Heart left ventricle (tissue), 16 donors: ENCODE data around the gene ERCC3. TPM values are rescaled to one million over a fixed set of nuclear protein-coding genes. Genes with fewer than 3 reads are reported as not detected.
"Not testable (repeated sequence)": the region's sequence is repeated elsewhere in the genome, so short reads cannot be mapped to it uniquely, and the experiment has no call there.

Source experiments
- ATAC-seq, 4 donors: fragments of 200-7000 bp; cut with Tn5 transposase; one replicate each; pipeline ENCODE4 v1.9.1; 2020 to 2022; ENCODE audit warnings: moderate library complexity in 4 of 4, mild to moderate bottlenecking in 3 of 4, moderate number of reproducible peaks in 1 of 4
- DNase-seq, 5 donors: peaks; one replicate each; pipeline ENCODE4 v3.0.0-alpha.2; 2020
- H3K27ac ChIP-seq, 12 donors: fragments of 200-600 bp; sonication (generic) in 4 of 12; one replicate each; pipeline versions ENCODE4 v1.5.0 to v1.8.0; 2016 to 2022; ENCODE audit warnings: mild to moderate bottlenecking in 2 of 12
- H3K27me3 ChIP-seq, 9 donors: fragments of 200-600 bp; sonication (generic) in 2 of 9; one replicate each; pipeline versions ENCODE4 v1.5.1 to v1.8.0; 2016 to 2022; ENCODE audit warnings: mild to moderate bottlenecking in 3 of 9
- H3K36me3 ChIP-seq, 9 donors: fragments of 200-600 bp; sonication (generic) in 2 of 9; one replicate each; pipeline versions ENCODE4 v1.5.0 to v1.8.0; 2018 to 2022; ENCODE audit warnings: mild to moderate bottlenecking in 2 of 9
- H3K4me1 ChIP-seq, 12 donors: fragments of 200-600 bp; sonication (generic) in 4 of 12; one replicate each; pipeline versions ENCODE4 v1.5.0 to v1.8.0; 2016 to 2022; ENCODE audit warnings: mild to moderate bottlenecking in 3 of 12
- H3K4me3 ChIP-seq, 12 donors: fragments of 200-600 bp; sonication (generic) in 4 of 12; one replicate each; pipeline versions ENCODE4 v1.5.0 to v1.8.0; 2017 to 2022; ENCODE audit warnings: mild to moderate bottlenecking in 9 of 12, moderate library complexity in 4 of 12
- H3K9me3 ChIP-seq, 12 donors: fragments of 200-600 bp; sonication (generic) in 4 of 12; one replicate each; pipeline versions ENCODE4 v1.5.0 to v1.8.0; 2016 to 2022; ENCODE audit warnings: mild to moderate bottlenecking in 1 of 12
- POLR2A ChIP-seq, 2 donors: fragments of 450-650 bp; IDR thresholded peaks; one replicate each; pipeline ENCODE4 v1.6.1; 2017; ENCODE audit warnings: antibody characterized with exemption in 2 of 2, mild to moderate bottlenecking in 2 of 2, moderate library complexity in 2 of 2
- whole genome bisulfite sequencing, 4 donors: extraction: QIAGEN DNeasy Blood & Tissue Kit in 2 of 4; methylation state at CpG; one replicate each; pipeline versions ENCODE4 v1.1.5 to v1.1.7; 2013 to 2018; 5-methylcytosine and 5-hydroxymethylcytosine counted together
- intact Hi-C, 10 donors: fragments of 100-400 bp; cut with DNase I; formaldehyde crosslinking; loops; one replicate each; pipeline versions ENCODE4 v1.11.1 to v1.14.2; 2022
- polyA plus RNA-seq, 2 donors: library from polyadenylated mRNA; stranded (reverse); fragments of 200-250 nt; gene quantifications; one replicate each; pipeline ENCODE4 v1.2.3, GENCODE V29; 2013
- total RNA-seq, 9 donors: library from RNA; depleted of rRNA in 2 of 9; stranded (reverse); fragments of >200 nt in 2 of 9; fragmentation: NEBNext Ultra II Directional in 3 of 9; extraction: Animal tissue kit (Norgen Biotek cat#: 25700) in 3 of 9; gene quantifications; one replicate each; pipeline versions ENCODE4 v1.1.0 to v1.2.4, GENCODE V29; 2016 to 2023
- TF ChIP-seq, protein P1 (sequence below), 12 donors: fragments of 200-600 bp; sonication (generic) in 4 of 12; IDR thresholded peaks; one replicate each; pipeline versions ENCODE4 v1.5.0 to v1.8.0; 2018 to 2022; ENCODE audit warnings: antibody characterized with exemption in 12 of 12, mild to moderate bottlenecking in 5 of 12
- donor health status: ischemic (EF 13 %, LVEDD 7.1; RV severe dilation, severe dysfunction).
- donor health status: healthy with polysubstance abuse.
- donor health status: DM: no; HTN: yes; CAD: no.
- donor health status: DM: no; HTN: no; CAD: no.
- donor health status: ischemic (EF 25% LVEDD 6.9; RV normal size, moderate dysfunction).
- donor health status: ischemic (EF 25% LVEDD 5.7; RV mildly dilated, moderate dysfunction).
- donor health status: healthy.
- donor health status: DM: yes; HTN: yes; CAD: no.
- donor health status: ischemic (EF 35%, LVEDD 5.7; RV mildly dilated, moderate dysfunction).
- donor health status: nonischemic (EF 11% LVEDD 7.7; RV severe dilation, severe dysfunction).
- donor health status: DM: yes; HTN: yes; CAD: no.
- donor health status: PGD.
- donor health status: ischemic (EF 29% LVEDD 5.4; RV normal size, mild dysfunction).
- donor health status: nonischemic (EF 23%, LVEDD 6.1; RV moderate dilation, normal function).

ERCC3 gene
- total and polyA plus RNA-seq, 11 donors: 12.6 to 33.1 (median 23.1) TPM

- TF ChIP-seq, protein P1, sequence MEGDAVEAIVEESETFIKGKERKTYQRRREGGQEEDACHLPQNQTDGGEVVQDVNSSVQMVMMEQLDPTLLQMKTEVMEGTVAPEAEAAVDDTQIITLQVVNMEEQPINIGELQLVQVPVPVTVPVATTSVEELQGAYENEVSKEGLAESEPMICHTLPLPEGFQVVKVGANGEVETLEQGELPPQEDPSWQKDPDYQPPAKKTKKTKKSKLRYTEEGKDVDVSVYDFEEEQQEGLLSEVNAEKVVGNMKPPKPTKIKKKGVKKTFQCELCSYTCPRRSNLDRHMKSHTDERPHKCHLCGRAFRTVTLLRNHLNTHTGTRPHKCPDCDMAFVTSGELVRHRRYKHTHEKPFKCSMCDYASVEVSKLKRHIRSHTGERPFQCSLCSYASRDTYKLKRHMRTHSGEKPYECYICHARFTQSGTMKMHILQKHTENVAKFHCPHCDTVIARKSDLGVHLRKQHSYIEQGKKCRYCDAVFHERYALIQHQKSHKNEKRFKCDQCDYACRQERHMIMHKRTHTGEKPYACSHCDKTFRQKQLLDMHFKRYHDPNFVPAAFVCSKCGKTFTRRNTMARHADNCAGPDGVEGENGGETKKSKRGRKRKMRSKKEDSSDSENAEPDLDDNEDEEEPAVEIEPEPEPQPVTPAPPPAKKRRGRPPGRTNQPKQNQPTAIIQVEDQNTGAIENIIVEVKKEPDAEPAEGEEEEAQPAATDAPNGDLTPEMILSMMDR (IDR thresholded peaks at IDR 0.05): no peak
- TF ChIP-seq POLR2A (IDR thresholded peaks at IDR 0.05): no peak
- H3K27ac ChIP-seq: no peak overlapping the region
- no peaks in the 10 kb centered on the region for H3K4me1 ChIP-seq
- H3K27me3 ChIP-seq: no peaks in the 10 kb centered on the region
- H3K9me3 ChIP-seq: no peaks in the 10 kb centered on the region
- 58 to 66% (median 61%) methylated on average over 2 of the region's 2 CpGs for WGBS, 4 donors
- ATAC-seq (no peak), DNase-seq (no peak)
- no peak overlapping the region for H3K4me3 ChIP-seq
- intact Hi-C loops: no loop called here
- peaks cover 0 to 42% (median 39%) of the 10 kb centered on the region in 9 donors for H3K36me3 ChIP-seq
Observed at GRCh38 chr2:127255146-127255545, 38.8 kb downstream of the ERCC3 start.

- no peak for DNase-seq
- 73 to 82% (median 78%) methylated on average over 7 of the region's 7 CpGs for WGBS, 4 donors
- no peak for TF ChIP-seq POLR2A (IDR thresholded peaks at IDR 0.05)
- TF ChIP-seq, protein P1 (IDR thresholded peaks at IDR 0.05): no peak
- no peaks in the 10 kb centered on the region for H3K9me3 ChIP-seq
- intact Hi-C loops: no loop called here
- H3K36me3 ChIP-seq: peaks cover 0 to 35% (median 32%) of the 10 kb centered on the region in 9 donors
- H3K4me1 ChIP-seq: no peaks in the 10 kb centered on the region
- no peak overlapping the region for H3K4me3 ChIP-seq
- H3K27me3 ChIP-seq: no peaks in the 10 kb centered on the region
- H3K27ac ChIP-seq: no peak overlapping the region
- ATAC-seq: no peak
Observed at GRCh38 chr2:127254386-127254981, 39.5 kb downstream of the ERCC3 start.

- peaks cover 0 to 14% (median 0%) of the 10 kb centered on the region in 12 donors for H3K9me3 ChIP-seq
- ATAC-seq, H3K36me3 ChIP-seq, H3K27me3 ChIP-seq, H3K27ac ChIP-seq, H3K4me3 ChIP-seq, H3K4me1 ChIP-seq, intact Hi-C loops, DNase-seq: not testable (repeated sequence)
- 65 to 85% (median 73%) methylated on average over 2 of the region's 2 CpGs for WGBS, 4 donors
Observed at GRCh38 chr2:127241184-127241583, 52.8 kb downstream of the ERCC3 start.

DNA sequence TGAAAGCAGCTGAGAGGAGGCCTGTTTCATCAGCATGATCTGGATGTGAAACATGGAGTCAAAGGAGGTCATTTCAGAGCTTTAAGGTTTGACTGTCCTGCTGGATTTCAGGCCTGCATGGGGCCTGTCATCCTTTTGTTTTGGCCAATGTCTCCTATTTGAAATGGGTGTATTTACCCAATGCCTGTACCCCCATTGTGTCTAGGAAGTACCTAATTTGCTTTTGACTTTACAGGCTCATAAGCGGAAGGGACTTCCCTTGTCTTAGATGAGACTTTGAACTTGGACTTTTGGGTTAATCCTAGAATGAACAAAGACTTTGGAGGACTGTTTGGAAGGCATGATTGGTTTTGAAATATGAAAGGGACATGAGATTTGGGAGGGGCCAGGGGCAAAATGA, 54.5 kb downstream of the ERCC3 start:
- ATAC-seq: no peak
- no peak for TF ChIP-seq POLR2A (IDR thresholded peaks at IDR 0.05)
- TF ChIP-seq, protein P1 (IDR thresholded peaks at IDR 0.05): no peak
- 94 to 100% (median 99%) methylated on average over 1 of the region's 1 CpG for WGBS, 4 donors
- H3K27ac ChIP-seq: no peak overlapping the region
- no peaks in the 10 kb centered on the region for H3K27me3 ChIP-seq
- H3K9me3 ChIP-seq: peaks cover 0 to 14% (median 0%) of the 10 kb centered on the region in 12 donors
- no peaks in the 10 kb centered on the region for H3K36me3 ChIP-seq
- intact Hi-C loops: no loop called here
- DNase-seq: no peak
- no peak overlapping the region for H3K4me3 ChIP-seq
- H3K4me1 ChIP-seq: no peaks in the 10 kb centered on the region

DNA sequence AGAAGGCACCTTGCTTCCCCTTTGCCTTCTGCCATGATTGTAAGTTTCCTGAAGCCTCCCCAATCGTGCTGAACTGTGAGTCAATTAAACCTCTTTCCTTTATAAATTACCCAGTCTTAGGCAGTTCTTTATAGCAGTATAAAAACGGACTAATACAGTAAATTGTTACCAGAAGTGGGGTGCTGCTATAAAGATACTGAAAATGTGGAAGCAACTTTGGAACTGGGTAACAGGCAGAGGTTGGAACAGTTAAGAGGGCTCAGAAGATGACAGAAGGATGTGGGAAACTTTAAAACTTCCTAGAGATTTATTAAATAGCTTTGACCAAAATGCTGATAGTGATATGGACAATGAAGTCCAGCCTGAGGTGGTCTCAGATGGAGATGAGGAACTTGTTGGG, 56.2 kb downstream of the ERCC3 start:
- H3K36me3 ChIP-seq, ATAC-seq, H3K4me3 ChIP-seq, DNase-seq, intact Hi-C loops, H3K27me3 ChIP-seq, H3K27ac ChIP-seq, H3K4me1 ChIP-seq: not testable (repeated sequence)
- H3K9me3 ChIP-seq: peaks cover 0 to 14% (median 0%) of the 10 kb centered on the region in 12 donors
- WGBS, 4 donors: 62 to 73% (median 68%) methylated on average over 2 of the region's 2 CpGs
